KMS-11 (cell line): ENCODE measurements around the gene BRSK2.

Source experiments
- H2AFZ ChIP-seq: fragments of 200-600 bp; sonication (generic); 2 replicates; pipeline ENCODE4 v1.6.1; 2016; ENCODE audit warnings: antibody characterized with exemption, mixed run types, low read depth
- H3K27ac ChIP-seq: fragments of 200-600 bp; sonication (generic); 2 replicates; pipeline ENCODE4 v1.6.1; 2016; ENCODE audit warnings: mild to moderate bottlenecking, mixed run types
- H3K27me3 ChIP-seq: fragments of 200-600 bp; sonication (generic); 2 replicates; pipeline ENCODE4 v1.6.1; 2017; ENCODE audit warnings: mild to moderate bottlenecking, low read depth, mixed run types, moderate library complexity; ENCODE audit not compliant: insufficient read depth
- H3K36me3 ChIP-seq: fragments of 200-600 bp; sonication (generic); 2 replicates; pipeline ENCODE4 v1.6.1; 2017; ENCODE audit warnings: mild to moderate bottlenecking, mixed run types; ENCODE audit not compliant: insufficient read depth
- H3K4me1 ChIP-seq: fragments of 200-600 bp; sonication (generic); 2 replicates; pipeline ENCODE4 v1.6.1; 2016; ENCODE audit warnings: mild to moderate bottlenecking, low read depth, mixed run types; ENCODE audit not compliant: poor library complexity, severe bottlenecking
- H3K4me2 ChIP-seq: fragments of 200-600 bp; sonication (generic); 2 replicates; pipeline ENCODE4 v1.7.0; 2016; ENCODE audit warnings: mild to moderate bottlenecking, mixed run types
- H3K4me3 ChIP-seq: fragments of 200-600 bp; sonication (generic); IDR thresholded peaks from 2 replicates; pipeline ENCODE4 v1.6.1; 2017; ENCODE audit warnings: low read depth, low read length, mixed read lengths; ENCODE audit not compliant: insufficient read depth
- H3K79me2 ChIP-seq: fragments of 200-600 bp; sonication (generic); 2 replicates; pipeline ENCODE4 v1.6.1; 2016; ENCODE audit warnings: low read depth, mixed run types; ENCODE audit not compliant: insufficient read depth
- H3K9ac ChIP-seq: fragments of 200-600 bp; sonication (generic); 2 replicates; pipeline ENCODE4 v1.6.1; 2016; ENCODE audit warnings: mild to moderate bottlenecking, mixed run types
- H4K20me1 ChIP-seq: fragments of 200-600 bp; sonication (generic); 2 replicates; pipeline ENCODE4 v1.6.1; 2016; ENCODE audit warnings: mild to moderate bottlenecking, mixed run types; ENCODE audit not compliant: insufficient read depth
- TF ChIP-seq, protein P1 (sequence below): fragments of 200-600 bp; sonication (generic); conservative IDR thresholded peaks from 2 replicates; pipeline ENCODE4 v1.6.1; 2017; ENCODE audit warnings: low read depth, mild to moderate bottlenecking, antibody characterized with exemption, low read length, moderate library complexity, mixed read lengths

BRSK2 gene

DNA sequence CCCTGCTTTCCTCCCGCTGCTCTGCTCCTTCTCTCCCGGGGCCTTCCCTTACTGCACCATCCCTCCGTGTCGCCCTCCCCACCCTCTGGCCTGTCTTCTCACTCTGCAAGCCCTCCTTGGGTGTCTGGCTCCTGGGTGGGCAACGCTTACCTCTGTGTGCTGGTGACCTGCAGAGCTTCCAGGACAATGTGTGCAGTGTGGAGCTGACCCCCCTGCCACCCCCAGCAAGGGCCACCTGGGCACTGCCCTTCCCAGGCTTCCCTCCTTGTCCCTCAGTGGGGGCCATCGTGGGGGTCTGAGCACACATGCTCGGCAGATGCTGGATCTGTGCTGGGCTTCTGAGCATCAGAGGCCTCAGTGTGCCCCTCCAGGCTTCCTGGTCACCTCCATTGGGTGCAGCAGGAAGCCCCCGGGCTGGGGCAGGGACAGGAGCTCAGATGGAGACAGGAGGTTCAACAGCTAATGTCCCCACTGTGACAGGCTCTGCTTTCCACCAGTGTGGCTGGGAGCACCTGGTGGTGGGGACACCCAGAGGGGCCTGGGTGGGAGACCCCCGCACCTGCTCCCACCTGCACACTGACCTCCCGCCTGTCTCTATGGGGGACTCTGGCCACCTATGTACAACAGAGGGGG, 7.8 kb upstream of the BRSK2 start:
- H3K4me1 ChIP-seq, result no peaks in the 10 kb centered on the region
- no peak overlapping the region for H2AFZ ChIP-seq
- H3K9ac ChIP-seq, result no peak overlapping the region
- H3K4me3 ChIP-seq, result no peak overlapping the region
- no peak overlapping the region for H3K4me2 ChIP-seq
- TF ChIP-seq, protein P1, sequence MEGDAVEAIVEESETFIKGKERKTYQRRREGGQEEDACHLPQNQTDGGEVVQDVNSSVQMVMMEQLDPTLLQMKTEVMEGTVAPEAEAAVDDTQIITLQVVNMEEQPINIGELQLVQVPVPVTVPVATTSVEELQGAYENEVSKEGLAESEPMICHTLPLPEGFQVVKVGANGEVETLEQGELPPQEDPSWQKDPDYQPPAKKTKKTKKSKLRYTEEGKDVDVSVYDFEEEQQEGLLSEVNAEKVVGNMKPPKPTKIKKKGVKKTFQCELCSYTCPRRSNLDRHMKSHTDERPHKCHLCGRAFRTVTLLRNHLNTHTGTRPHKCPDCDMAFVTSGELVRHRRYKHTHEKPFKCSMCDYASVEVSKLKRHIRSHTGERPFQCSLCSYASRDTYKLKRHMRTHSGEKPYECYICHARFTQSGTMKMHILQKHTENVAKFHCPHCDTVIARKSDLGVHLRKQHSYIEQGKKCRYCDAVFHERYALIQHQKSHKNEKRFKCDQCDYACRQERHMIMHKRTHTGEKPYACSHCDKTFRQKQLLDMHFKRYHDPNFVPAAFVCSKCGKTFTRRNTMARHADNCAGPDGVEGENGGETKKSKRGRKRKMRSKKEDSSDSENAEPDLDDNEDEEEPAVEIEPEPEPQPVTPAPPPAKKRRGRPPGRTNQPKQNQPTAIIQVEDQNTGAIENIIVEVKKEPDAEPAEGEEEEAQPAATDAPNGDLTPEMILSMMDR, result no peak
- H3K27me3 ChIP-seq, result peaks cover 72% of the 10 kb centered on the region
- no peaks in the 10 kb centered on the region for H3K79me2 ChIP-seq
- H3K27ac ChIP-seq, result no peak overlapping the region
- H3K36me3 ChIP-seq, result no peaks in the 10 kb centered on the region
- no peaks in the 10 kb centered on the region for H4K20me1 ChIP-seq

DNA sequence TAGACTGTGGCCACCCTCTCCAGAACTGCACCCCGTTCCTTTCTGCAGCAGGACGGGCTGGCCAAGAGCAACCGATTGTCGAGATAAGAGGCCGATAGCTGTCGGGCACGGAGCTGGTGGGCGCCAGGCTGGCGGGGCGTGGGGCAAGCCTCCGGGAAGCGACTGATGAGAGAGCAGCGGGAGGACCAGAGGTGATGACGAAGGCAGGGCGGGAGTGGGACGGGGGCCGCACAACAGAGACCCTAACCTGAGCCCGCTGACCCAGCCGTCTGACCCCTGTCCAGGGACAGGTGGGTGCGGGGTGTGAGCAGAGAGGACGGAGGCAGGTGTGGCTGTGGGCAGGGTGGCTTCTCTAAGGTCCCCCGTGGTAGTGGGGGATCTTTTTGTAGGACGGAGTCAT, 7.3 kb upstream of the BRSK2 start:
- no peak overlapping the region for H3K4me2 ChIP-seq
- H3K9ac ChIP-seq, result no peak overlapping the region
- H4K20me1 ChIP-seq, result no peaks in the 10 kb centered on the region
- H3K27me3 ChIP-seq, result peaks cover 69% of the 10 kb centered on the region
- H3K4me1 ChIP-seq, result no peaks in the 10 kb centered on the region
- no peak overlapping the region for H2AFZ ChIP-seq
- H3K79me2 ChIP-seq, result no peaks in the 10 kb centered on the region
- no peaks in the 10 kb centered on the region for H3K36me3 ChIP-seq
- no peak overlapping the region for H3K27ac ChIP-seq
- TF ChIP-seq, protein P1, result no peak
- no peak overlapping the region for H3K4me3 ChIP-seq

DNA sequence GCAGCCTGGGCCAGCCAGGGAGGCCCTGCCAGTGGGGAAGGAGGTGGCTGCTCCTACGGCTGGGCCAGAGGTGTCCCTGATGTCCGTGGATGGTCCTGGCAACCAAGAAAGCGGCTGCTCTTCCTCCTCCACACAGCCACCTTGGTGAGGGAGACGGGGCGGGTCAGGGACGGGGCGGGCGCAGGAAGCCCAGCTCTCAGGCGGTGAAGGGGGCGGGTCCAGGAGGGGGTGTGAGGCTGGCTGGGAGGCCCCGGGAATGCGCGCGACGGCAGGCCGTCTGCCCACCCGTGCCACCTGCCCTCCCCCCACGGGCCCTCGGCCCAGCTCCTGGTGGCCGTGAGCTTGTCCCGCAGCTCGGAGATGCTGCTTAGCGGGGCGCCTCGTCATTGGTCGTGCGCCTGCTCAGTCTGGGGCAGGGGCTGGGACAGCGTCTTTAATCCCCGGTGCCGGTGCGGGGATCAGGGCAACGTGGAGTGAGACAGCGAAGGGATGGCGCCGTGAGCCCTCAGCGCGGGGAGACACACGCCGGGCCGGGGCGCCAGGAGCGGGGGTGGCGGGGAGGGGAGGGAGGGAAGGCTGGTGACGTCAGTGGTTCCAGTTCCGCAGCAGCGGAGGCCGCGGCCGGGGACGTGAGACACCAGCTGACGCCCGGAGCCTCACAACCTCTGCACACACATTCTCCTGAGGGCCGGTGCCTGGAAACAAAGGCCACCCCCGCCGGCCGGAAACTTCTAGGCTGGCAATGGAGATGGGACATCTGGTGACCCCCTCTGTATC, 6.7 kb upstream of the BRSK2 start:
- H3K27ac ChIP-seq, result no peak overlapping the region
- H3K79me2 ChIP-seq, result no peaks in the 10 kb centered on the region
- H3K27me3 ChIP-seq, result peaks cover 68% of the 10 kb centered on the region
- H4K20me1 ChIP-seq, result no peaks in the 10 kb centered on the region
- H3K9ac ChIP-seq, result no peak overlapping the region
- TF ChIP-seq, protein P1, result no peak
- no peak overlapping the region for H3K4me3 ChIP-seq
- no peaks in the 10 kb centered on the region for H3K36me3 ChIP-seq
- no peak overlapping the region for H3K4me2 ChIP-seq
- H3K4me1 ChIP-seq, result no peaks in the 10 kb centered on the region
- no peak overlapping the region for H2AFZ ChIP-seq

DNA sequence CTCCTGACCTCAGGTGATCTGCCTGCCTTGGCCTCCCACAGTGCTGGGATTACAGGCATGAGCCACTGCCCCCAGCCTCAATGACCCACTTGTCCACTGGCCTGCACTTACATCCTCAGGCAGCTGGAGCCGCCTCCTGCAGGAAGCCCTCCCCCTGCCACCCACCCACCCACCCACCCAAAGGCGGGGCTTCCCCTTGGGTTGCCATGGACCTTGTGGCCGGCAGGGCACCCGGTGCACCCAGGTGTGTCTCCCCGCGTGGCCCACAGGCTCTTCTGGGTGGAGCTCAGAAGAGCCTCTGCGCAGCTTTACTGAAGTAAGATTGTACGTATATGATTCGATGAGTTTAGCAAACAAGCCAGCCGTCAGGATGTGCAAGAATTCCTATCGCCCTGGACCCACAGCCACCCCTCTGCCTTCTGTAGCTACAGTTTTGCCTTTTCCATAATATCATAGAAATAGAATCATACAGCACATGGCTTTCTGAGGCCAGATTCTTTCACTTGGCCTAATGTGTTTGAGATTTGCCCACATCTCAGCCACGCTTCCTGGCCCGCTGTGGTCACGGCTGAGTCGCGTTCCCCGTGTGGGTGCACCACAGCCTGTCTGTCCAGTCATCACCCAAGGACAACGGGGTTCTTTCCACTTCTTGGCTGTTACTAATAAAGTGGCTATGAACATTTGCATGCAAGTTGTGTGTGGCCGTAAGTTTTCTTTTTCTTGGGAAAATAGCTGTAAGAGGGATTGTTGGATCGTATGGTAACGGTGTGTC, 5.3 kb upstream of the BRSK2 start:
- Histone ChIP-seq H3K79me2 (no peaks in the 10 kb centered on the region), H3K4me1 (no peaks in the 10 kb centered on the region), H3K27me3 (peaks cover 62% of the 10 kb centered on the region), H3K4me2 (no peak overlapping the region), H3K9ac (no peak overlapping the region), H3K4me3 (no peak overlapping the region), H4K20me1 (no peaks in the 10 kb centered on the region), H3K27ac (no peak overlapping the region), H3K36me3 (no peaks in the 10 kb centered on the region), H2AFZ (no peak overlapping the region)
- TF ChIP-seq, protein P1, result no peak
